GM12873 (cell line): Measurements from ENCODE around the gene MTMR8.

Source experiments
- CTCF ChIP-seq: IDR thresholded peaks from 2 replicates; pipeline ENCODE4 v1.5.1; 2012; ENCODE audit warnings: low read depth, mild to moderate bottlenecking, moderate library complexity, low read length, control low read depth; ENCODE audit not compliant: insufficient read depth; ENCODE audit errors: missing control alignments

MTMR8 gene

GRCh38 chrX:64350047-64350446 lies 45.2 kb downstream of the MTMR8 start:
- no peak for TF ChIP-seq CTCF

- TF ChIP-seq CTCF, result no peak
Observed at GRCh38 chrX:64342811-64343210, 52.4 kb downstream of the MTMR8 start.

GRCh38 chrX:64338296-64338695 lies 57.0 kb downstream of the MTMR8 start:
- TF ChIP-seq CTCF, result no peak

- TF ChIP-seq CTCF, result no peak
Observed at GRCh38 chrX:64334467-64334866, 60.8 kb downstream of the MTMR8 start.

GRCh38 chrX:64330284-64330683 lies 65.0 kb downstream of the MTMR8 start:
- no peak for TF ChIP-seq CTCF

- no peak for TF ChIP-seq CTCF
Observed at GRCh38 chrX:64321507-64321906, 73.7 kb downstream of the MTMR8 start.

GRCh38 chrX:64313624-64314023 lies 81.6 kb downstream of the MTMR8 start:
- TF ChIP-seq CTCF, result no peak
